PC-9 (cell line): ENCODE data around the gene WT1. TPM values are rescaled to one million over a fixed set of nuclear protein-coding genes. Genes with fewer than 3 reads are reported as not detected.
A peak's percentile ranks its signal among the peaks of the same experiment; 100 is the strongest.

ENCODE experiments used
- BruUV-seq: library from RNA; stranded (reverse); fragments of 400-500 nt; replicated peaks from 2 replicates; lab custom pipeline; 2021; lab: Mats Ljungman, UMichigan
- CTCF ChIA-PET: fragments of 300-600 bp; sonication (Branson Sonifier 250); formaldehyde crosslinking; loops from one replicate; lab custom pipeline; 2022; ENCODE audit warnings: antibody characterized with exemption; lab: Charles Lee
- POLR2A ChIA-PET: fragments of 300-600 bp; sonication (Branson Sonifier 250); formaldehyde crosslinking; loops from one replicate; lab custom pipeline; 2022; ENCODE audit warnings: antibody characterized with exemption; ENCODE audit not compliant: unreplicated experiment; lab: Charles Lee
- DNase-seq, 2 experiments: peaks; one replicate each; pipeline versions ENCODE4 v3.0.0 to v3.0.0-alpha.2; 2015 to 2022; ENCODE audit warnings: mixed read lengths in 1 of 2
- H2AFZ ChIP-seq: fragments of 200-600 bp; sonication (generic); 2 replicates; pipeline ENCODE4 v1.8.1; 2017; ENCODE audit warnings: antibody characterized with exemption
- H3F3A ChIP-seq: fragments of 200-600 bp; sonication (generic); 2 replicates; pipeline ENCODE4 v1.8.1; 2017; ENCODE audit warnings: antibody characterized with exemption, mild to moderate bottlenecking, low read depth; ENCODE audit not compliant: insufficient read depth
- H3K27ac ChIP-seq: fragments of 200-600 bp; sonication (generic); 2 replicates; pipeline ENCODE4 v1.6.1; 2016; ENCODE audit warnings: mixed run types
- H3K27me3 ChIP-seq: fragments of 200-600 bp; sonication (generic); 2 replicates; pipeline ENCODE4 v1.6.1; 2016; ENCODE audit warnings: low read depth, mixed run types; ENCODE audit not compliant: insufficient read depth
- H3K36me3 ChIP-seq: fragments of 200-600 bp; sonication (generic); 2 replicates; pipeline ENCODE4 v1.6.1; 2016; ENCODE audit warnings: low read depth, mixed run types
- H3K4me1 ChIP-seq: fragments of 200-600 bp; sonication (generic); replicated peaks from 2 replicates; pipeline ENCODE4 v1.6.1; 2016; ENCODE audit warnings: mixed run types; ENCODE audit not compliant: insufficient read depth
- H3K4me2 ChIP-seq: fragments of 200-600 bp; sonication (generic); 2 replicates; pipeline ENCODE4 v1.6.1; 2017; ENCODE audit warnings: mixed run types
- H3K4me3 ChIP-seq: fragments of 200-600 bp; sonication (generic); 2 replicates; pipeline ENCODE4 v1.6.1; 2016; ENCODE audit warnings: mixed run types
- H3K79me2 ChIP-seq: fragments of 200-600 bp; sonication (generic); 2 replicates; pipeline ENCODE4 v1.6.1; 2017; ENCODE audit warnings: low read depth, mixed run types
- H3K9me2 ChIP-seq: fragments of 200-600 bp; sonication (generic); 2 replicates; pipeline ENCODE4 v1.8.1; 2017; ENCODE audit warnings: mild to moderate bottlenecking; ENCODE audit not compliant: insufficient read depth
- H3K9me3 ChIP-seq: fragments of 200-600 bp; sonication (generic); 2 replicates; pipeline ENCODE4 v1.8.1; 2016; ENCODE audit warnings: low read depth; ENCODE audit not compliant: insufficient read depth
- H4K20me1 ChIP-seq: fragments of 200-600 bp; sonication (generic); 2 replicates; pipeline ENCODE4 v1.8.1; 2017; ENCODE audit not compliant: insufficient read depth
- EZH2 ChIP-seq: fragments of 200-600 bp; sonication (generic); IDR thresholded peaks from 2 replicates; pipeline ENCODE4 v1.8.0; 2017; ENCODE audit warnings: antibody characterized with exemption, low read depth
- intact Hi-C: fragments of 100-400 bp; cut with micrococcal nuclease; formaldehyde crosslinking; loops from one replicate; pipeline ENCODE4 v1.10.0; 2022; ENCODE audit not compliant: unreplicated experiment
- total RNA-seq: library from RNA; stranded (reverse); gene quantifications from 2 replicates; pipeline ENCODE4 v1.2.3, GENCODE V29; 2021
- TF ChIP-seq, protein P1 (sequence below): fragments of 200-600 bp; sonication (generic); conservative IDR thresholded peaks from 2 replicates; pipeline ENCODE4 v1.6.1; 2017; ENCODE audit warnings: mixed run types, antibody characterized with exemption, mild to moderate bottlenecking, moderate library complexity

Gene WT1
- total RNA-seq, 1 experiment from 2014 or later: not detected

DNA sequence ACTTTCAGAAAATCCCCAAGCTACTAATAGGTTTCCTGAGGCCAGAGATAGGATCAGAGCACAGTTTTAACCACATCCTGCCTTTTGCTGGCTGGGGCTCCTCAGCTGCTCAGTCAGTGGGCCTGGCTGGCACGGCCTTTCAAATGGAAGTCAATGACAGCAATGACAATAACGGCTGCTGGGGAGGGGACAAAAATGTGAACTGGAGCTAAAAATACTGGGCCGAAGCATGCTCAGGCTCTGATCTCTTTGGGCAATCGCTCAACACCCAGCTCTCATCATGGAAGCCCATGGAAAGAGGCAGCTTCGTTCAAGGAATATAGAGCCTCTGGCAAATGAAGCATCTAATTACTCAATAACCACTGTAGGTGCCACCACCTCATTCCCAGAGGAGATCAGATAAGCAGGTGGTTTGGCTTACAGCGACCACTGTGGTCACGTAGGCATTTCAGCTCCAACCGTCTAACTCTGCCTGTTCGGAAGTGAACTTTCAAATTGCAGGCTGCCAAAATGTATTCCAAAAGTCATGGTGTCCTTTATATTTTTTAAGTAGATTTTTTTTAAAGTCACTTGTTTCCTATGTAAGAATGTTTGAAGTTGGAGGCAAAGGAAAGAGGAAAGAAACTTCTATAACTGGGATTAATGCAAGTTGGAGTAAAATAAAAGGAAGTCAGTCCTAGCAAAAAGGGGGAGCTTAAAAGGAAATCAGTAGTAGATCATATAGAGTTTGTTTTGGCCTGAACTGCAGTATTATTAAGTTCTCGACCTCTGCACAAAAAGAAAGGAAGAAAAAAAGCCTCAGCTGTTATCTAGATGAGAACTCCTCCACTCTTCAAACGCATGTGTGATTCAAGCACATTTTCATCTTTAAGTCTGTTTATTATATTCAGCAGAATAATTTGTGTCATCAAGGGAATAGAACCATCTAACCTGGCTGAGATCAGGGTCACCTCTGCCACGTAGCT, 14.1 kb downstream of the WT1 start:
- Histone ChIP-seq H3K4me3 (no peak overlapping the region), H3K4me2 (peak overlapping the region; percentile 52), H3K9me2 (no peaks in the 10 kb centered on the region), H3K4me1 (peaks cover 27% of the 10 kb centered on the region), H3F3A (no peaks in the 10 kb centered on the region; the same call in 1 of the 2 replicates), H3K9me3 (no peaks in the 10 kb centered on the region), H3K36me3 (no peaks in the 10 kb centered on the region), H4K20me1 (no peaks in the 10 kb centered on the region), H3K27me3 (no peaks in the 10 kb centered on the region), H3K79me2 (no peaks in the 10 kb centered on the region), H3K27ac (no peak overlapping the region), H2AFZ (peak overlapping the region; percentile 52)
- DNase-seq: peak; percentile 5 to 86
- intact Hi-C loops: no loop called here
- POLR2A ChIA-PET: no interaction called here
- no TSS peak for BruUV-seq
- CTCF ChIA-PET: no interaction called here
- TF ChIP-seq, protein P1, sequence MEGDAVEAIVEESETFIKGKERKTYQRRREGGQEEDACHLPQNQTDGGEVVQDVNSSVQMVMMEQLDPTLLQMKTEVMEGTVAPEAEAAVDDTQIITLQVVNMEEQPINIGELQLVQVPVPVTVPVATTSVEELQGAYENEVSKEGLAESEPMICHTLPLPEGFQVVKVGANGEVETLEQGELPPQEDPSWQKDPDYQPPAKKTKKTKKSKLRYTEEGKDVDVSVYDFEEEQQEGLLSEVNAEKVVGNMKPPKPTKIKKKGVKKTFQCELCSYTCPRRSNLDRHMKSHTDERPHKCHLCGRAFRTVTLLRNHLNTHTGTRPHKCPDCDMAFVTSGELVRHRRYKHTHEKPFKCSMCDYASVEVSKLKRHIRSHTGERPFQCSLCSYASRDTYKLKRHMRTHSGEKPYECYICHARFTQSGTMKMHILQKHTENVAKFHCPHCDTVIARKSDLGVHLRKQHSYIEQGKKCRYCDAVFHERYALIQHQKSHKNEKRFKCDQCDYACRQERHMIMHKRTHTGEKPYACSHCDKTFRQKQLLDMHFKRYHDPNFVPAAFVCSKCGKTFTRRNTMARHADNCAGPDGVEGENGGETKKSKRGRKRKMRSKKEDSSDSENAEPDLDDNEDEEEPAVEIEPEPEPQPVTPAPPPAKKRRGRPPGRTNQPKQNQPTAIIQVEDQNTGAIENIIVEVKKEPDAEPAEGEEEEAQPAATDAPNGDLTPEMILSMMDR: no peak
- no peak for TF ChIP-seq EZH2

DNA sequence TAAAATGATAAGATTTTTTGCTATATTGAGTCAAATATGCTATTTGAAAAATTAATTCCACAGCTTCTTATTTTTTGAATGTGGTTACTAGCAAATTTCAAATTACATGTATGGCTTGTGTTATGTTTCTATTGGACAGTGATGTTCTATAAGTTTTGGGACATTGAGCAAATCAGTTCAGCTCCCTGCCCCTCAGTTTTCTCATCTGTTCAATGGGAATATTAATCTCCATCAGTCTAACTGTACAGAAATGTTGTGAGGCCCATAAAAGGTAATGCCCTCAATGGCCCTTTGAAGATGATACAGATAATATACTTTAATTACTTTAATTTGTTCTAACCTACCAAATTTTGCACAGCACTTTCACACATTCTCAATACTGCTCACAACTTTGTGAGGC, 15.2 kb downstream of the WT1 start:
- no peak for TF ChIP-seq EZH2
- TF ChIP-seq, protein P1: no peak
- POLR2A ChIA-PET: no interaction called here
- no peak overlapping the region for H3K4me2 ChIP-seq
- CTCF ChIA-PET: interaction anchor here (0.6 kb wide), 1 partner anchor 1334 kb away, joined by 6 read pairs; no protein-coding TSS in a partner anchor
- intact Hi-C loops: no loop called here
- H3K9me3 ChIP-seq: no peaks in the 10 kb centered on the region
- no peaks in the 10 kb centered on the region for H4K20me1 ChIP-seq
- no TSS peak for BruUV-seq
- H3K27ac ChIP-seq: no peak overlapping the region
- H3K27me3 ChIP-seq: no peaks in the 10 kb centered on the region
- no peaks in the 10 kb centered on the region; the same call in 1 of the 2 replicates for H3F3A ChIP-seq
- H3K79me2 ChIP-seq: no peaks in the 10 kb centered on the region
- no peaks in the 10 kb centered on the region for H3K36me3 ChIP-seq
- no peaks in the 10 kb centered on the region for H3K9me2 ChIP-seq
- H3K4me3 ChIP-seq: no peak overlapping the region
- DNase-seq: no peak
- no peak overlapping the region; the same call in 1 of the 2 replicates for H2AFZ ChIP-seq
- peaks cover 27% of the 10 kb centered on the region for H3K4me1 ChIP-seq

DNA sequence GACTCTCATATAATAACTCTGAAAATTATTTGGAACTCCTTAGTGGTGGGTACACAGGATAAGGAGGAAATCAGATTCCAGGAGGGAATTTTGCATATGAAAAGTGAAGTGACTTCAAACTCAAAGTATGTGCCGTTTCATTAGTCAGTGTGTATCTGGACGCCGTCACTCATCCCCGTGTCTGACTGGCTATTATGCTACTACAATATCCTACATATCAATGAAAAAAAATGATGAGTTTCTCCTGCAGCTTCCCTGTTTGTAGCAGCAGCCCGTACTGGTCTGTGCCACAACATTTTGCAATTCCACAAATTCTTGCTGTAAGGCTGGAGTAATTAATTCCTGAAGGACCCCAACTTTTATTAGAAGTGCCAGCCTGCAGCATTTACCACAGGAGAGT, 16.5 kb downstream of the WT1 start:
- H3K4me3 ChIP-seq: no peak overlapping the region
- no peak overlapping the region for H3K27ac ChIP-seq
- H3K27me3 ChIP-seq: no peaks in the 10 kb centered on the region
- no peak overlapping the region for H3K4me2 ChIP-seq
- TF ChIP-seq EZH2: no peak
- TF ChIP-seq, protein P1: no peak
- no peak overlapping the region for H2AFZ ChIP-seq
- ChIA-PET CTCF (no interaction called here), POLR2A (no interaction called here)
- H4K20me1 ChIP-seq: no peaks in the 10 kb centered on the region
- no TSS peak for BruUV-seq
- no peaks in the 10 kb centered on the region for H3K36me3 ChIP-seq
- intact Hi-C loops: no loop called here
- H3K9me2 ChIP-seq: no peaks in the 10 kb centered on the region
- DNase-seq: no peak
- no peaks in the 10 kb centered on the region for H3K9me3 ChIP-seq
- no peaks in the 10 kb centered on the region for H3K79me2 ChIP-seq
- H3K4me1 ChIP-seq: peaks cover 27% of the 10 kb centered on the region
- H3F3A ChIP-seq: no peaks in the 10 kb centered on the region; the same call in 1 of the 2 replicates
